Left forelimb (tissue), 1 donor: ENCODE measurements around the gene LGR5.

ENCODE experiments used
- DNase-seq: peaks from one replicate; pipeline ENCODE4 v3.0.0-alpha.2; 2018; ENCODE audit warnings: low spot score

The LGR5 gene

GRCh38 chr12:71439613-71440344 is at the start of gene LGR5:
LGR5 (plus strand) TSS chr12:71439798; CDS start chr12:71440081, 283 bp downstream.
- DNase-seq, result peak; percentile 89

GRCh38 chr12:71392521-71393145 is 47.0 kb upstream of the LGR5 start:
- DNase-seq, result no peak

- no peak for DNase-seq
These were observed 46.0 kb upstream of the LGR5 start for GRCh38 chr12:71393625-71394024.

- no peak for DNase-seq
These were observed 42.1 kb upstream of the LGR5 start for GRCh38 chr12:71397433-71397954.

- DNase-seq, result no peak
These were observed 40.4 kb upstream of the LGR5 start for GRCh38 chr12:71399197-71399596.

- no peak for DNase-seq
These were observed 39.1 kb upstream of the LGR5 start for GRCh38 chr12:71400481-71400880.

- DNase-seq, result no peak
These were observed 33.7 kb upstream of the LGR5 start for GRCh38 chr12:71405884-71406283.

- no peak for DNase-seq
These were observed 31.9 kb upstream of the LGR5 start for GRCh38 chr12:71407732-71408131.

GRCh38 chr12:71410844-71411243 is 28.8 kb upstream of the LGR5 start:
- DNase-seq, result no peak

GRCh38 chr12:71411635-71412034 is 28.0 kb upstream of the LGR5 start:
- DNase-seq, result no peak

- DNase-seq, result no peak
These were observed 24.0 kb upstream of the LGR5 start for GRCh38 chr12:71415336-71416231.

- no peak for DNase-seq
These were observed 22.4 kb upstream of the LGR5 start for GRCh38 chr12:71417181-71417580.

GRCh38 chr12:71420775-71421406 is 18.7 kb upstream of the LGR5 start:
- DNase-seq, result no peak

- no peak for DNase-seq
These were observed 13.9 kb upstream of the LGR5 start for GRCh38 chr12:71425568-71426299.

GRCh38 chr12:71426300-71427047 is 13.1 kb upstream of the LGR5 start:
- DNase-seq, result no peak

- no peak for DNase-seq
These were observed 8.8 kb upstream of the LGR5 start for GRCh38 chr12:71430756-71431155.

GRCh38 chr12:71431991-71432390 is 7.6 kb upstream of the LGR5 start:
- DNase-seq, result no peak

GRCh38 chr12:71432936-71433335 is 6.7 kb upstream of the LGR5 start:
- no peak for DNase-seq

GRCh38 chr12:71436696-71437095 is 2.9 kb upstream of the LGR5 start:
- DNase-seq, result no peak

- DNase-seq, result no peak
These were observed 782 bp upstream of the LGR5 start for GRCh38 chr12:71438670-71439361.
